GM23248 (cell line): ENCODE data around the gene GRHPR.

Experiments used
- EZH2 ChIP-seq: fragments of 200-600 bp; sonication (generic); IDR thresholded peaks from 2 replicates; pipeline ENCODE4 v1.6.1; 2018; ENCODE audit warnings: antibody characterized with exemption, mild to moderate bottlenecking; ENCODE audit not compliant: insufficient read depth, poor library complexity, severe bottlenecking
- EZH2phosphoT487 ChIP-seq: fragments of 200-600 bp; sonication (generic); IDR thresholded peaks from 2 replicates; pipeline ENCODE4 v1.6.1; 2018; ENCODE audit warnings: antibody characterized with exemption, moderate library complexity, mild to moderate bottlenecking, low read depth; ENCODE audit not compliant: insufficient read depth

- no peak for TF ChIP-seq EZH2phosphoT487
- no peak for TF ChIP-seq EZH2
Observed at GRCh38 chr9:37474438-37474837, 51.9 kb downstream of the GRHPR start.
